A549 (cell line): ENCODE results near the gene OR5H2. TPM values are rescaled to one million over a fixed set of nuclear protein-coding genes. Genes with fewer than 3 reads are reported as not detected.
A peak's percentile ranks its signal among the peaks of the same experiment; 100 is the strongest.

Experiments used
- ATAC-seq, 2 experiments: fragments of 200-7000 bp in 1 of 2; fragments of >200 bp in 1 of 2; cut with Nextera tagmentation in 1 of 2; cut with Tn5 transposase in 1 of 2; 3 replicates each; pipeline versions ENCODE4 v1.8.0 to v1.9.1; 2018 to 2020; ENCODE audit warnings: mild to moderate bottlenecking in 1 of 2, moderate library complexity in 1 of 2
- CTCF ChIA-PET: fragments of 300-600 bp; sonication (Branson Sonifier 250); formaldehyde crosslinking; extraction: SDS; loops from one replicate; lab custom pipeline; 2021; ENCODE audit warnings: antibody characterized with exemption, inconsistent platforms; lab: Yijun Ruan, JAX
- POLR2A ChIA-PET: fragments of 350-600 bp; formaldehyde crosslinking; extraction: SDS; loops from one replicate; lab custom pipeline; 2021; ENCODE audit warnings: antibody characterized with exemption, inconsistent platforms; lab: Yijun Ruan, JAX
- DNase-seq, 2 experiments: peaks; one replicate each; pipeline versions ENCODE4 v3.0.0 to v3.0.0-alpha.2; 2011 to 2016; ENCODE audit warnings: low read depth in 1 of 2, low spot score in 1 of 2
- FAIRE-seq: peaks from 2 replicates; lab custom pipeline; 2011; peaks lifted over from hg19 to GRCh38; lab: Jason Lieb, UNC
- H3K27ac ChIP-seq, 2 experiments: fragments of >200 bp; sonication (Bioruptor Twin); formaldehyde crosslinking; 3 replicates each; pipeline ENCODE4 v1.5.1; 2016 to 2017
- H3K4me1 ChIP-seq: fragments of >200 bp; sonication (Bioruptor Twin); formaldehyde crosslinking; 3 replicates; pipeline ENCODE4 v1.6.1; 2016
- H3K4me2 ChIP-seq: fragments of >200 bp; sonication (Bioruptor Twin); formaldehyde crosslinking; 3 replicates; pipeline ENCODE4 v1.6.1; 2016
- H3K4me3 ChIP-seq: fragments of >200 bp; sonication (Bioruptor Twin); formaldehyde crosslinking; 3 replicates; pipeline ENCODE4 v1.5.1; 2016
- H3K9me3 ChIP-seq: fragments of >200 bp; sonication (Bioruptor Twin); formaldehyde crosslinking; 3 replicates; pipeline ENCODE4 v1.6.1; 2016
- BHLHE40 ChIP-seq: IDR thresholded peaks from 2 replicates; pipeline ENCODE4 v1.6.1; 2012; ENCODE audit warnings: low read depth, low read length, inconsistent platforms
- CBX8 ChIP-seq: fragments of 200-600 bp; sonication (generic); IDR thresholded peaks from 2 replicates; pipeline ENCODE4 v1.6.1; 2016
- CHD2 ChIP-seq: fragments of 150-350 bp; IDR thresholded peaks from 2 replicates; pipeline ENCODE4 v1.6.1; 2014; ENCODE audit warnings: low read length; ENCODE audit not compliant: partially characterized antibody
- CHD4 ChIP-seq: fragments of 200-600 bp; sonication (generic); IDR thresholded peaks from 2 replicates; pipeline ENCODE4 v1.6.1; 2016; ENCODE audit warnings: antibody characterized with exemption, mild to moderate bottlenecking, borderline replicate concordance
- EHMT2 ChIP-seq: fragments of 200-600 bp; sonication (generic); IDR thresholded peaks from 2 replicates; pipeline ENCODE4 v1.6.1; 2016; ENCODE audit warnings: antibody characterized with exemption, low read depth, mild to moderate bottlenecking, moderate library complexity
- EP300 ChIP-seq, 2 experiments: fragments of >200 bp; sonication (Bioruptor Twin); formaldehyde crosslinking; IDR thresholded peaks; 2 replicates in 1 of 2; 3 replicates in 1 of 2; pipeline ENCODE4 v1.6.1; 2016 to 2017
- ESRRA ChIP-seq: fragments of 150-350 bp; IDR thresholded peaks from 2 replicates; pipeline ENCODE4 v1.6.1; 2014; ENCODE audit warnings: mild to moderate bottlenecking, low read length, borderline replicate concordance
- FOSB ChIP-seq: fragments of 250-450 bp; sonication (Bioruptor Pico); IDR thresholded peaks from 2 replicates; pipeline ENCODE4 v1.5.0; 2020; ENCODE audit warnings: mild to moderate bottlenecking, moderate library complexity
- FOSL2 ChIP-seq, 2 experiments: fragments of 450-650 bp in 1 of 2; fragments of >200 bp in 1 of 2; sonication (Bioruptor Twin) in 1 of 2; formaldehyde crosslinking; IDR thresholded peaks; 2 replicates each; pipeline versions ENCODE4 v1.5.0 to v1.6.1; 2016 to 2020; ENCODE audit warnings: mild to moderate bottlenecking in 1 of 2, moderate library complexity in 1 of 2
- GATA3 ChIP-seq: IDR thresholded peaks from 2 replicates; pipeline ENCODE4 v1.6.1; 2012; ENCODE audit warnings: borderline replicate concordance
- HDAC2 ChIP-seq: fragments of 200-600 bp; sonication (generic); IDR thresholded peaks from 2 replicates; pipeline ENCODE4 v1.6.1; 2016
- HOXA7 ChIP-seq: fragments of 250-450 bp; sonication (Bioruptor Pico); IDR thresholded peaks from 2 replicates; pipeline ENCODE4 v1.5.0; 2020; ENCODE audit warnings: mild to moderate bottlenecking, moderate library complexity
- HOXB13 ChIP-seq: fragments of 250-450 bp; sonication (Bioruptor Pico); IDR thresholded peaks from 2 replicates; pipeline ENCODE4 v1.5.0; 2020; ENCODE audit warnings: low read depth, mild to moderate bottlenecking, moderate library complexity
- HOXB5 ChIP-seq: fragments of 250-450 bp; sonication (Bioruptor Pico); IDR thresholded peaks from 2 replicates; pipeline ENCODE4 v1.5.0; 2020; ENCODE audit warnings: mild to moderate bottlenecking, moderate library complexity
- JUN ChIP-seq, 2 experiments: fragments of >200 bp; sonication (Bioruptor Twin); formaldehyde crosslinking; IDR thresholded peaks; 2 replicates in 1 of 2; 3 replicates in 1 of 2; pipeline ENCODE4 v1.6.1; 2016 to 2017
- KDM1A ChIP-seq: fragments of 200-600 bp; sonication (generic); IDR thresholded peaks from 2 replicates; pipeline ENCODE4 v1.6.1; 2016; ENCODE audit warnings: low read depth, mild to moderate bottlenecking
- MYC ChIP-seq: IDR thresholded peaks from 2 replicates; pipeline ENCODE4 v1.6.1; 2012; ENCODE audit warnings: mild to moderate bottlenecking, inconsistent platforms, low read length, improper control_type of control experiment, borderline replicate concordance
- PHF8 ChIP-seq: fragments of 200-600 bp; sonication (generic); IDR thresholded peaks from 2 replicates; pipeline ENCODE4 v1.6.1; 2016; ENCODE audit warnings: low read depth, mild to moderate bottlenecking, antibody characterized with exemption, moderate library complexity, borderline replicate concordance
- POLR2AphosphoS2 ChIP-seq: conservative IDR thresholded peaks from 2 replicates; pipeline ENCODE4 v1.6.1; 2012; ENCODE audit warnings: low read length, improper control_type of control experiment, inconsistent platforms
- RAD21 ChIP-seq, 2 experiments: fragments of >200 bp in 1 of 2; sonication (Bioruptor Twin) in 1 of 2; formaldehyde crosslinking in 1 of 2; IDR thresholded peaks in 1 of 2; conservative IDR thresholded peaks in 1 of 2; 2 replicates in 1 of 2; 3 replicates in 1 of 2; pipeline ENCODE4 v1.6.1; 2012 to 2018; ENCODE audit warnings: inconsistent platforms in 1 of 2
- RCOR1 ChIP-seq: fragments of 150-350 bp; IDR thresholded peaks from 2 replicates; pipeline ENCODE4 v1.6.1; 2014; ENCODE audit warnings: antibody characterized with exemption, low read length, low read depth
- SMC3 ChIP-seq: fragments of >200 bp; sonication (Bioruptor Twin); formaldehyde crosslinking; IDR thresholded peaks from 3 replicates; pipeline ENCODE4 v1.6.1; 2018; ENCODE audit warnings: inconsistent platforms
- ZC3H11A ChIP-seq: fragments of 450-650 bp; IDR thresholded peaks from 2 replicates; pipeline ENCODE4 v1.6.1; 2014; ENCODE audit warnings: antibody characterized with exemption, mild to moderate bottlenecking
- ZNF302 ChIP-seq: fragments of 250-450 bp; sonication (Bioruptor Pico); IDR thresholded peaks from 2 replicates; pipeline ENCODE4 v1.9.0; 2021; ENCODE audit warnings: inconsistent platforms, mild to moderate bottlenecking, moderate library complexity
- WGBS: methylation state at CpG from one replicate; pipeline ENCODE4 v1.1.6; 2017; ENCODE audit errors: missing lambda C conversion rate; 5-methylcytosine and 5-hydroxymethylcytosine counted together
- polyA plus RNA-seq, 4 experiments: library from polyadenylated mRNA; depleted of rRNA in 3 of 4; stranded (reverse); fragments of >200 nt; fragmentation: RNase III in 1 of 4; extraction: RNeasy Plus Mini Kit Qiagen cat#74134 plus additional on column Dnase treatment in 1 of 4; gene quantifications; 2 replicates in 3 of 4; 3 replicates in 1 of 4; pipeline ENCODE4 v1.2.3, GENCODE V29; 2011 to 2017
- TF ChIP-seq, protein P1 (sequence below): fragments of >200 bp; sonication (Bioruptor Twin); formaldehyde crosslinking; IDR thresholded peaks from 3 replicates; pipeline ENCODE4 v1.5.1; 2016
- TF ChIP-seq, protein P2 (sequence below): fragments of 150-350 bp; IDR thresholded peaks from 2 replicates; pipeline ENCODE4 v1.6.1; 2014; ENCODE audit warnings: low read depth, mild to moderate bottlenecking, low read length
- TF ChIP-seq, protein P3 (sequence below): fragments of 200-600 bp; sonication (generic); IDR thresholded peaks from 2 replicates; pipeline ENCODE4 v1.6.1; 2016; ENCODE audit warnings: antibody characterized with exemption, mild to moderate bottlenecking, moderate library complexity

Gene OR5H2
- polyA plus RNA-seq, 2 of the 4 experiments (the other 2 are of a cell fraction), result not detected

DNA sequence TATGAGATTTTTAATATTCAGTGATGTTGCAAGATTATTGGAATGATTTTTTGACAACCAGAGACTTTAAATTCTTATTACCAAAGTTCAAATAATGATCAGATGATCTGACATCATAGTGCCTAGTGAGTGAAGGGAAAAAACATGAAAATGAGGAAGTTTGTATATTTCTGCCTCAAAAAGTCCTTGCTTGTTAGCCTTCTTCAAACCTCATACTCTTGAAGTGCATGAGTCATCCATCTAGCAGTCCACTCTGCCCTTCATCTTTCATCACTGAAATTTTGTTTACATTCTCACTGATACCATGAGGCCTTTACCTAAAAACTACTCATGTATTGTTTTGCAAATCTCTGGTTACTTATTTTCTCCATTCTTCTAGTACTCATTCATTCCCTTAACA is 42.2 kb upstream of the OR5H2 start:
- Histone ChIP-seq H3K9me3 (no peaks in the 10 kb centered on the region), H3K4me3 (no peak overlapping the region), H3K4me2 (no peak overlapping the region), H3K4me1 (no peaks in the 10 kb centered on the region), H3K27ac (no peak overlapping the region)
- ATAC-seq (no peak), DNase-seq (no peak), FAIRE-seq (no peak)
- ChIA-PET CTCF (no interaction called here), POLR2A (no interaction called here)
- TF ChIP-seq HOXB13 (no peak), FOSL2 (IDR thresholded peaks at IDR 0.05) (no peak), FOSL2 (CRISPR knock-in tag; IDR thresholded peaks at IDR 0.05) (peak; percentile 37; the same call in 1 of the 2 replicates)

DNA sequence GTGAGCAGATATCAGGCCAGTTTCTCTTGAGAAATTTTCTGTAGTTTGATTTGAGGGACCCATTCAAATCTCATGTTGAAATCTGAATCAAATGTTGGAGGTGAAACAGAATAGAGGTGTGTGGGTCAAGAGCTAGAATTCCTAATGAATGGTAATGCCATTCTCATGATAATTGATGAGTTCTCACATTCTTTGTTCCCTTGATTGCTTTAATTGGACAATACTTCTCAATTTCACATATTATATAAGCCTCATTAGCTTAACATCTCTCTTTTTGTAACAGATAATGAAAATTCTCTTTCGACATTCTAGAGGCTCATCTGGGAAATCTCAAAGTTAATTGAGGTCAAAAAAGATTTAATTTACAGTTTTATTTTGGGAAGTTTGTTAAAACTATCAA is 40.1 kb upstream of the OR5H2 start:
- CTCF ChIA-PET, result no interaction called here
- Histone ChIP-seq H3K9me3 (no peaks in the 10 kb centered on the region), H3K27ac (no peak overlapping the region), H3K4me1 (no peaks in the 10 kb centered on the region), H3K4me3 (no peak overlapping the region), H3K4me2 (no peak overlapping the region)
- TF ChIP-seq PHF8 (no peak), KDM1A (no peak), HDAC2 (no peak), FOSB (CRISPR knock-in tag) (no peak), ZNF302 (CRISPR knock-in tag) (no peak), CHD4 (no peak), ZC3H11A (no peak), EHMT2 (no peak), HOXB5 (CRISPR knock-in tag) (no peak), BHLHE40 (no peak), CBX8 (no peak), RAD21 (conservative IDR thresholded peaks at IDR 0.05 in 1 of 2, IDR thresholded peaks at IDR 0.05 in 1 of 2) (no peak)
- TF ChIP-seq, protein P1, sequence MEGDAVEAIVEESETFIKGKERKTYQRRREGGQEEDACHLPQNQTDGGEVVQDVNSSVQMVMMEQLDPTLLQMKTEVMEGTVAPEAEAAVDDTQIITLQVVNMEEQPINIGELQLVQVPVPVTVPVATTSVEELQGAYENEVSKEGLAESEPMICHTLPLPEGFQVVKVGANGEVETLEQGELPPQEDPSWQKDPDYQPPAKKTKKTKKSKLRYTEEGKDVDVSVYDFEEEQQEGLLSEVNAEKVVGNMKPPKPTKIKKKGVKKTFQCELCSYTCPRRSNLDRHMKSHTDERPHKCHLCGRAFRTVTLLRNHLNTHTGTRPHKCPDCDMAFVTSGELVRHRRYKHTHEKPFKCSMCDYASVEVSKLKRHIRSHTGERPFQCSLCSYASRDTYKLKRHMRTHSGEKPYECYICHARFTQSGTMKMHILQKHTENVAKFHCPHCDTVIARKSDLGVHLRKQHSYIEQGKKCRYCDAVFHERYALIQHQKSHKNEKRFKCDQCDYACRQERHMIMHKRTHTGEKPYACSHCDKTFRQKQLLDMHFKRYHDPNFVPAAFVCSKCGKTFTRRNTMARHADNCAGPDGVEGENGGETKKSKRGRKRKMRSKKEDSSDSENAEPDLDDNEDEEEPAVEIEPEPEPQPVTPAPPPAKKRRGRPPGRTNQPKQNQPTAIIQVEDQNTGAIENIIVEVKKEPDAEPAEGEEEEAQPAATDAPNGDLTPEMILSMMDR, result no peak
- FAIRE-seq (no peak), DNase-seq (no peak), ATAC-seq (no peak)
- POLR2A ChIA-PET, result no interaction called here
- WGBS, result 2% methylated on average over 1 of the region's 1 CpG

DNA sequence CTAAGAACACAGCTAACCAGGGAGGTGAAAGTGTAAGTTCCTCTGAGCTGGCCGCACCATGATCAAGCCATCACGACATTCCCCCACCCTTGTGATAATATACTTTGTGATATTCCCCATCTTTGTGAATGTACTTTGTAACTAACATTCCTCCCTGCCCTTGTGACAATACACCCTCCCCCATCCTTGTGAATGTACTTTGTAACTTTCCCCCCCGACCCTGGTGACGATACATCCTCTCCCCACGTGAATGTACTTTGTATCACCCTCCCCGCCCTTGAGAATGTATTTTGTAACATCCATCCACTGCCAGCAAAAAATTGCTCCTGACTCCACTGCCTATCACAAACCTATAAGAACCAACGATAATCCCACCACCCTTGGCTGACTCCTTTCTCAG is 38.5 kb upstream of the OR5H2 start:
- H3K27ac ChIP-seq, result no peak overlapping the region
- H3K9me3 ChIP-seq, result no peaks in the 10 kb centered on the region
- H3K4me1 ChIP-seq, result no peaks in the 10 kb centered on the region
- TF ChIP-seq SMC3, result no peak
- TF ChIP-seq CHD2, result no peak
- no peak for TF ChIP-seq HOXB5 (CRISPR knock-in tag)
- TF ChIP-seq JUN (IDR thresholded peaks at IDR 0.05), result no peak
- TF ChIP-seq EP300 (IDR thresholded peaks at IDR 0.05), result no peak
- TF ChIP-seq FOSB (CRISPR knock-in tag), result no peak
- TF ChIP-seq, protein P2, sequence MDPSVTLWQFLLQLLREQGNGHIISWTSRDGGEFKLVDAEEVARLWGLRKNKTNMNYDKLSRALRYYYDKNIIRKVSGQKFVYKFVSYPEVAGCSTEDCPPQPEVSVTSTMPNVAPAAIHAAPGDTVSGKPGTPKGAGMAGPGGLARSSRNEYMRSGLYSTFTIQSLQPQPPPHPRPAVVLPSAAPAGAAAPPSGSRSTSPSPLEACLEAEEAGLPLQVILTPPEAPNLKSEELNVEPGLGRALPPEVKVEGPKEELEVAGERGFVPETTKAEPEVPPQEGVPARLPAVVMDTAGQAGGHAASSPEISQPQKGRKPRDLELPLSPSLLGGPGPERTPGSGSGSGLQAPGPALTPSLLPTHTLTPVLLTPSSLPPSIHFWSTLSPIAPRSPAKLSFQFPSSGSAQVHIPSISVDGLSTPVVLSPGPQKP, result no peak
- no peak for TF ChIP-seq RCOR1
- TF ChIP-seq POLR2AphosphoS2, result no peak
- no peak for TF ChIP-seq MYC
- TF ChIP-seq KDM1A, result no peak
- TF ChIP-seq GATA3, result no peak
- TF ChIP-seq, protein P3, sequence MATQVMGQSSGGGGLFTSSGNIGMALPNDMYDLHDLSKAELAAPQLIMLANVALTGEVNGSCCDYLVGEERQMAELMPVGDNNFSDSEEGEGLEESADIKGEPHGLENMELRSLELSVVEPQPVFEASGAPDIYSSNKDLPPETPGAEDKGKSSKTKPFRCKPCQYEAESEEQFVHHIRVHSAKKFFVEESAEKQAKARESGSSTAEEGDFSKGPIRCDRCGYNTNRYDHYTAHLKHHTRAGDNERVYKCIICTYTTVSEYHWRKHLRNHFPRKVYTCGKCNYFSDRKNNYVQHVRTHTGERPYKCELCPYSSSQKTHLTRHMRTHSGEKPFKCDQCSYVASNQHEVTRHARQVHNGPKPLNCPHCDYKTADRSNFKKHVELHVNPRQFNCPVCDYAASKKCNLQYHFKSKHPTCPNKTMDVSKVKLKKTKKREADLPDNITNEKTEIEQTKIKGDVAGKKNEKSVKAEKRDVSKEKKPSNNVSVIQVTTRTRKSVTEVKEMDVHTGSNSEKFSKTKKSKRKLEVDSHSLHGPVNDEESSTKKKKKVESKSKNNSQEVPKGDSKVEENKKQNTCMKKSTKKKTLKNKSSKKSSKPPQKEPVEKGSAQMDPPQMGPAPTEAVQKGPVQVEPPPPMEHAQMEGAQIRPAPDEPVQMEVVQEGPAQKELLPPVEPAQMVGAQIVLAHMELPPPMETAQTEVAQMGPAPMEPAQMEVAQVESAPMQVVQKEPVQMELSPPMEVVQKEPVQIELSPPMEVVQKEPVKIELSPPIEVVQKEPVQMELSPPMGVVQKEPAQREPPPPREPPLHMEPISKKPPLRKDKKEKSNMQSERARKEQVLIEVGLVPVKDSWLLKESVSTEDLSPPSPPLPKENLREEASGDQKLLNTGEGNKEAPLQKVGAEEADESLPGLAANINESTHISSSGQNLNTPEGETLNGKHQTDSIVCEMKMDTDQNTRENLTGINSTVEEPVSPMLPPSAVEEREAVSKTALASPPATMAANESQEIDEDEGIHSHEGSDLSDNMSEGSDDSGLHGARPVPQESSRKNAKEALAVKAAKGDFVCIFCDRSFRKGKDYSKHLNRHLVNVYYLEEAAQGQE, result no peak
- TF ChIP-seq ESRRA, result no peak
- TF ChIP-seq ZNF302 (CRISPR knock-in tag), result no peak
- TF ChIP-seq HOXA7 (CRISPR knock-in tag), result no peak
- ChIA-PET CTCF (no interaction called here), POLR2A (no interaction called here)
- FAIRE-seq, result no peak
- ATAC-seq, result no peak
- DNase-seq, result no peak
- H3K4me3 ChIP-seq, result no peak overlapping the region
- WGBS, result 5% methylated on average over 7 of the region's 7 CpGs
- H3K4me2 ChIP-seq, result no peak overlapping the region
